GM19238 (cell line): ENCODE results near the gene EVC.

Source experiments
- DNase-seq: peaks from one replicate; pipeline ENCODE4 v3.0.0; 2011; ENCODE audit warnings: low spot score; ENCODE audit not compliant: insufficient read length

EVC gene

DNA sequence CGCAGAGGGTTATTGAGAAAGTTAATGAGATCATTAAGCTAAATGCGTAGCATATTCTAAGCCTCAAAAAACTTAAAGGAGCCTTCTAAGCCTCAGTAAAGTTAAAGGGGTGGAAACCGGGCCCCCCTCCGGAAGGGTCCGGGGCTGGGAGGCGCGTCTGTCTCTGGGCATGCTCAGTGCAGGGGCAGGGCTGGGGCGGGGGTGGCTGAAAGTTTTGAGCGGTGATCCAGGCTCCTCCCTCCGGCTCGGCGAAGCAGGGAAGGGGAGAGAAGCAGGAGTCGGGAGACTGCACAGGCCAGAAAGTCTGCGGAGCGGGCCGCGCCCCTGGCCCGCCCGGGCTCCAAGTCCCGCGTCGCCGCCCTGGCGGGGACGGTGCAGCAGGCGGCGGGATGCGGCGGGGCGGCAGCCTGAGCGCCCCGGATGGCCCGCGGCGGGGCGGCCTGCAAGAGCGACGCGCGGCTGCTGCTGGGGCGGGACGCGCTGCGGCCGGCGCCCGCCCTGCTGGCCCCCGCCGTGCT, at the start of gene EVC:
Gene EVC (plus strand): TSS at position 241 of the 518 bp plus-strand sequence. CDS start 180 bp downstream, at position 421.
- DNase-seq, result no peak

DNA sequence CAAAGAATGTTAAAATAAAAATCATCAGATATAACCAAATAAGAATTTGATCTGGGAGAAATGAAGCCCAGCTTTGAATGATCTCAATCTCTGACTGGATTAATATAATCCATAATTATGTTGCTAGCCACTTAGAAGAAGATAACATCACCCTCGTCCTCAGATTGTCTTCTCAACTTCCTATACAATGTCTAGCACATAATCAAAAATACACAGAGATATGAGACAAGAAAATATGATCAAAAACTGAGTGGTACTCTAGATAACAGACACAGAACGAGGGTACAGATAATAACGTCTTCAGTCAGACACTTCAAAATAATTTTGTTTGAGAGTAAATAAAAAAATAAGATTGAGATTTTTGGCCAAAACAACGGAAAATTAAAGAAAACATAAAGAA, 49.8 kb upstream of the EVC start:
- DNase-seq, result no peak

DNA sequence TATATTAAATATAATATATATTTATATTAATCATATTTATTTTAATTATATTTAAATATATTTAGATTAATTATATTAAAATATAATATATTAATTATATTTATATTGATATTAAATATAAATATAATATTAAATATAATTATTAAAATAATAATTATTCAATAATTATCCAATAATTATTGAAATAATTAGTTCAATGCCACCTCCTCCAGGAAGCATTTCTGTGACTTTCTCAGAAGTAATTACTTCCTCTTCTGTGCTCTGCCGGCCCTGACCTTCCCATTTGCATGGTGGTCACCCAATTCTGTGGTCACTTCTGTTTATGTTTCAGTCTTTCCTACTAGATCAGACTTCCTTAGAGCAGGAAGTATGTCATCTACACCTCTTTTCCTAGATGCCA, 48.4 kb upstream of the EVC start:
- no peak for DNase-seq

DNA sequence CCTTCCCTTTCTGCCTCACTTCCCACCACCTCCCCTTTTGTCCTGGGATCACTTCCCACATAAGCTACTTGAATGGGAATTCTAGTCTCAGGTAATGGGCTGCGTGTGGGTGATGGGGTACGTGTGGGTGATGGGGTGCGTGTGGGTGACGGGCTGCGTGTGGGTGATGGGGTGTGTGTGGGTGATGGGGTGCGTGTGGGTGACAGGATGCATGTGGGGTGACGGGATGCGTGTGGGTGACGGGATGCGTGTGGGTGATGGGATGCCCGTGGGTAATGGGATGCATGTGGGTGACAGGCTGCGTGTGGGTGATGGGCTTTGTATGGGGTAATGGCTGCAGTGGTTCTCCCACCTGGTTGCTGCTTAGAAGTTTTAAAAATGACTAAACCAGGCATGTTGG, 46.2 kb upstream of the EVC start:
- no peak for DNase-seq

DNA sequence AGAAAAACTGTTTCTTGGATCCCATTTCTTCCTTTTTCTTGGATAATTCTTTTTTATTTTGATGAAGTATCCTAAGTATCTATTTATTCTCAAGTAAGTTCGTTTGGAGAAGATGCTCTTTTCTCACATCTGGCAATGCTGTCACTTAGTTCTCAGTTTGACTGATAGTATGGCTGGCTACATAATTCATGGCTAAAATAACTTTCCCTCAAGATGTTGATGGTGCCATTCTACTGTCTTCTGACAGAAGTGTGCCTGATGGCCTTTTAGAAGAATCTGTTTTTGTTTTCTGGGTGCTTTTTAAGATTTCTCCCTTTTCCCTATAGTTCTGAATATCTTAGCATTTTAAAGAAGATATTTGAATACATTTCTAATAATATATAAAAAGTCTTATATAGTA, 44.3 kb upstream of the EVC start:
- no peak for DNase-seq

DNA sequence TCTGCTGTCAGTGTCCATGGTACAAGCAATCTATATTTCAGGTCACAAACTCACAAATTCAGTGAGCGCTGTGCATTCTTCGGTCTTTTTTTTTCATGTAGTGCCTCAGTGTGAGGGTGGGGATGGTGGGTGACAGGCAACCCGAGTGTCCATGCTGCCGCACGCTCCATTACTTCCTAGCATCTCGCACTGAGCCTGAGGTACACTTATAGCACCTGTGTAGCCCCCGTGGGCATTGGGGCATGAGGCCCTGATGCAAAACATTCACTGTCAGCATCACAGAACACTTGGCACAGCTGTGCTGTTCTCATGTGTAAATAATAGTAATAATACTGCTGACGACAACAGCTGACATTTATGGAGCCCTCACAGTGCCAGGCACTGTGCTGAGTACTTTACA, 34.2 kb upstream of the EVC start:
- no peak for DNase-seq

DNA sequence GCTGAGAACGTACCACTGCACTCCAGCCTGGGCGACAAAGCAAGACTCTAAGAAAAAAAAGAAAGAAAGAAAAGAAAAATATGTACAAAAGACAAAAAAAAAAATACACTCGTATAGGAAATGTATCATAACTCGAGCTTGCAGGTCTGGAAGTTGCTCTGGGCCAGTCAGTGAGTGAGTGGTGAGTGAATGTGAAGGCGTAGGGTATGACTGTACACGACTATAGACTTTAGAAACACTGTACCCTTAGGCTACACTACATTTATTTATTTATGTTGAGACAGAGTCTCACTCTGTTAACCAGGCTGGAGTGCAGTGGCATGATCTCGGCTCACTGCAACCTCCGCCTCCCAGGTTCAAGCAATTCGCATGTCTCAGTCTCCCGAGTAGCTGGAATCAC, 32.0 kb upstream of the EVC start:
- DNase-seq, result no peak

DNA sequence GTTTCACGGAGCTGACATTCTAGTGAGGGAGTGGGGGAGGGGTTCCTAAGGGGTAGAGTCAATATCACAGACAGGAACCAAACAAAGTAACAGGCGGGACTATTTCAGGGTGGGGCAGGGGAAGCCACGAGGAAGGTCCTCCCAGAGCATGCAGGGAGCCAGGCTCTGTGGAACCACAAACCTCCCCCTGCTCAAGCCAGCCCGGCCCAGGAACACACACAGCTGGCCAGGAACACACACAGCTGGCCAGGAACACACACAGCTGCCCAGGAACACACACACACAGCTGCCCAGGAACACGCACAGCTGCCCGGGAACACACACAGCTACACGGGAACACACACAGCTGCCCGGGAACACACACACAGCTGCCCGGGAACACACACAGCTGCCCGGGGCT, 27.4 kb upstream of the EVC start:
- no peak for DNase-seq

DNA sequence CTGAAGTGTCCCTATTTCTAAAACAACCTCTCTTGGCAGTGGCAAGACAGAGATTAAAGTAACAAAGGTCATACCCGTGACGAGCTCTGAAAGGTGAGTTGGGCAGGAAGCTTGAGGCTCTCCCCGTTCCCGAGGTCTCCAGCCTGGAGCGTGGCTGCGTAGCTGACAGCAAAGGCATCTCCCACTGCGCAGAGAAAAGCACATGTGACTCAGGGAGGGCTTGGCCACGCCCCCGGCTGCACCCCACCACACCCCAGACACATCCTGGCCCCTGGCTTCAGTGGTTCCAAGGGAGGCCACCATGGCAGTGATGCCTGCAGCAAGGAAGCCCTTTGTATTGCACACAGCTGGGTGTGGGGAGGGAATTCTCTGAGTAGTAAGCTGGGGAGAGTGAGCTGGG, 25.7 kb upstream of the EVC start:
- no peak for DNase-seq

DNA sequence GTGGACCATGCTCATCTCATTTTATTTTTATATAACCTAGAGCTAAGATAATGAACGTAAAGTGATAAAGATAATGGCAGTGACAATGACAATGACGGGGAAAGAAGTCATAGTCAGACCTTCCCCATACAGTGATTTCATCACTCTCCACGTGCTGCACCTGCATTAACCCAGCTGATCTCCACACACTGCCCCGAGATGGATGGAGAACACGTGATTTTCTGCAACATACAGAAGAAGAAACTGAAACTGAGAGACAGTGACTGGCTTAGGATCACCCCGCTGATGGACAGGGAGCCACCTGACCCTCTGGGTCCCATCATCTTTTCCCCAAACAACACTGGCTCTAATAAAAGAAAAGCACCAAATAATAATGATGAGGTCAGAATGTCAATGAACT, 24.7 kb upstream of the EVC start:
- DNase-seq, result no peak

DNA sequence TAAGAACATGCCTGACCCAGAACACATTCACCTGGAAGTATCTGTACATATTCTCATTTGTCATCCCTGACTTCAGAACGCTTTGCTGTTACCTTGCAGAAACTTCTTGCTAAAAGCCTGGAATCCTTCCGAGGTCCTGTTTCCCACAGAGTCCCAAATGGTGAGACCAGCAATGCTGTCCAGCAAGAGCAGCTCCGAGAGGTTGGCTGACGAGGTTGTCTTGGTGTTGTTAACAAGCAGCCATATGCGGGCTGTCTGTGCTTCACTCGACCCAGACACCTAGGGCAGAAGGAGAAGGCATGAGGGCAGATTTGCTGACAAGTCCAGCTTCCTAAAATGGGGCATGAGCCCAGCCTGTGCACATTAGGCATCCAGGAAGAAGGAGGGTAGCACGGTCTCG, 21.9 kb upstream of the EVC start:
- no peak for DNase-seq

DNA sequence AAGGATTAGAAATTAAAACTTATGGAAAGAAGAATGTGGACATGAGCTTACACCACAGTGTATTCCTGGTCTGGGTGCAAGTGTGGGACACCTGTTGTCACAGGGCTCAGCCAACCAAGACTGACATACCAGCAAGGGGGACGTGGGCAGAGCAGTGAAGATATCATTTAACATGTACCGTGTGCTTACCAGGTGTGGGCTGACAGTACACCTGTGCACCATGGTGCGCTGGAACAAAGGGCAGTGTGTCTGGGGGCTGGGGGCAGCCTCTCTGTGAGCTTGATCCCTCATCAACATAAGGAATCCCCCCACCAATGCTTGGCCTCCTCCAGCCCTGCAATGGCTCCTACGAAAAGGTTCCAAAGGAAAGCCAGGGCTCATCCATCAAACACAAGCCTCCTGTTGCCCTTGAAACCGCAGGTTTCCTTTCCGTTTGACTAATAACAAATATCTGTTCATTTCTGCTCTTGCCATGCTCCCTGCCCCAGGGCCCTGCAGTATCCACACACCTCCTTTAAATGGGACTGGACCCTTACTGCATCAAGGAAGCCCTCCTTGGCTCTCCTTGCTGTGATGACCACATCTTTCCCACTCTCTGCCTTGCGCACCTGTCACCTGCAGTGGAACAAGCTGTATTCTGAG, 19.4 kb upstream of the EVC start:
- no peak for DNase-seq

DNA sequence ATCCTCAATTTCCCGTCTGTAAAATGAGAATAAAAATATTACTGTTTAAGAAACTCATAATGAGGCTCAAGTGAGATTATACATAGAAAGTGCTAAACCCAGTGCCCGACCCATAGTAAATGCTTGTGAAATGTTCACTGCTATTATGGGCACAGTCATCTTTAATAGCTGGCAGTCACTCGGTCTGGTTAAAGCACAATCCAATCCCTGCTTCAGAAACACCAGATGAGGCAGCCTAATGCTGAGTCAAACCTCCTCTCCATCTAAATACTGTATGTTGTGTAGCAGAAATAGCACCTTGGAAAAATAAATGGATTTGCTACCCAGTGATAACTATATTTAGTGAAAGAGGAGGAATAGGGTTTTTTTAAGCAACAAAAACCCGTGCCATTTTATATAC, 17.1 kb upstream of the EVC start:
- DNase-seq, result no peak

DNA sequence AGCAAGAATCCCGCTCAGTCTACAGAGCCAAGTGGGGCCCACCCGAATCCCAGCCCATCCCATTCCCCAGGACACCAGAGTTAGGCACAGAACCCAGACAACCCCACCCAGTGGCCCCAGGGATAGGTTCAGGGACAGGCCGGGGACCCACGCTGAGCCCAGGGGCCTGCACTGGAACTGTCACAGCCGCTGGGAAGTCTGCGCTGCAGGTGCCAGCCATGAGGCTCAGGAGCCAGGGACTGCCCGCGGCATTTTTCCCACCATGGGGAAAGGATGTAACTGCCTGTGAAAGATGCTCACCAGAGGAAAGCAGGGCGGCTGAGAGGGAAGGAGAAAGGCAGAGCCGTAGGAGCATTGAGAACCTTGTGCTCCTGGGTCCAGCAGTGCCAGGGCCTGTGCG, 14.7 kb upstream of the EVC start:
- DNase-seq, result no peak

DNA sequence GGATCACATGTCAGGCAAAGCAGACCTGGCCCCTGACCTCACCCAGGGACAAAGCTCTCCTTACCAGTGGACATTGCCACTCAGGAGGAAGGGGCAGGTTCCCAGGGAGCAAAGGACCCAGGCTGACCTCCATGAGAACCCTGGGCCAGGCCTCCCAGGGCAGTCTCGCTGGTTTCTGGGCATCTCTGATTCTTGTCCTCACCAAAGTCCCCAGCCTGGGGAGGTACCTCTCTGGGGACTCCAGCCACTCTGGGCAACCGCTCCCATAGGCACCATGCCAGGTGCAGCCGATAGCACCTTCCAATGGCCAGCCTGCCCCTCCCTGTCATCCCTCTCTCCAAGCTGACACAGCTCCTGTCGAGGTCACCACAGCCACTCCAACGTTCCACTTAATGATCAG, 10.5 kb upstream of the EVC start:
- DNase-seq, result no peak

DNA sequence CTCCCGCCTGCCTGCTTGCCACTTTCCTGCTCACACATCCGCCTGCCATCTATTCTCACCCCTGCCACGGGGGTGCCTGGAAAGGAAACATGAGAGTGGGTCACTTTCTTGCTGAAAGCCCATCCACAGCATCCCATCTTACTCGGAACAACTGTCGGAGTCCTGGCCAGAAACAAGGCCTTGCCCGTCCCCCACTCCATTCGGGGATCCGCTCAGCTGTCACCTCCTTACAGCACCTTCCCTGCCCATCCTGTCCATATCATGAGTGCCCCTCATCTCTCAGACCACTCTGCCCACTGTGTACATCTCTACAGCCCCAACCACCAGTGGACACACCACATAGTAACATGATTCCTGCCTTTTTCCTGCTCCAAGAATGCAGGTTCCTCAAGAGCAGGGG, 9.0 kb upstream of the EVC start:
- no peak for DNase-seq

DNA sequence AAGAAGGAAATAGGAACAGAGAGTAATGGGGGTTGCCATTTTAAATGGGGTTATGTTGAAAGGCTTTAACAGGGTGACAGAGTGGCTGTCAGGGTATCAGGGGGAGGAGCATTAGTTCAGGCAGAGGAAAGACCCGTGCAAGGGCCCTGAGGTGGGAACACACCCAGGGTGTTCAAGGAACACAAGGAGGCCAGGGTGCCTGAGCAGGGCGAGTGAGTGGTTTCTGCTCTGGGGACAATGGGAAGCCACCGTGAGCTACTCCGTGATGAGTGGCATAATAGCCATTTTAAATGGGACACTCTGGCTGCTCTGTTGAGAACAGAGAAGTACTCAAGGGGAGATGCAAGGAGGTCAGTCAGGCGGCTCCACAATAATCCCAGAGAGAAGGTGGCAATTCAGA, 7.2 kb upstream of the EVC start:
- DNase-seq, result no peak

DNA sequence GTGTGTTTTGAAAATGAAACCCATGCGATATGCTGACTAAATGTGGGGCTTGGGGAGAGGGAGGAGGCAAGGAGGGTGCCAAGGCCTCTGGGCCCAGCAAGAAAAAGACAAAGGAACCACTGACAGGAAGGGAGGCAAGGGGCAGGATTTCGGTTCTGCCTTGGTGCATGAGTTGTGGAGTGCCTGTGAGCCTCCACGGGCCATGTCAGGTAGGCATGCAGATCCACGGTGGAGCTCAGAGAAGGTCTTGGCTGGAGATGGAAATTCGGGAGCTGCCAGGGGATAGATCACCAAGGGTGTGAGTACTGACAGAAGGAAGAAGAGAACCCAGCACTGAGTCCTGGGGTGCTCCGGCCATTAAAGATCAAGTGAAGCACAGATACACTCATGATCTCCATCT, 6.7 kb upstream of the EVC start:
- DNase-seq, result no peak

DNA sequence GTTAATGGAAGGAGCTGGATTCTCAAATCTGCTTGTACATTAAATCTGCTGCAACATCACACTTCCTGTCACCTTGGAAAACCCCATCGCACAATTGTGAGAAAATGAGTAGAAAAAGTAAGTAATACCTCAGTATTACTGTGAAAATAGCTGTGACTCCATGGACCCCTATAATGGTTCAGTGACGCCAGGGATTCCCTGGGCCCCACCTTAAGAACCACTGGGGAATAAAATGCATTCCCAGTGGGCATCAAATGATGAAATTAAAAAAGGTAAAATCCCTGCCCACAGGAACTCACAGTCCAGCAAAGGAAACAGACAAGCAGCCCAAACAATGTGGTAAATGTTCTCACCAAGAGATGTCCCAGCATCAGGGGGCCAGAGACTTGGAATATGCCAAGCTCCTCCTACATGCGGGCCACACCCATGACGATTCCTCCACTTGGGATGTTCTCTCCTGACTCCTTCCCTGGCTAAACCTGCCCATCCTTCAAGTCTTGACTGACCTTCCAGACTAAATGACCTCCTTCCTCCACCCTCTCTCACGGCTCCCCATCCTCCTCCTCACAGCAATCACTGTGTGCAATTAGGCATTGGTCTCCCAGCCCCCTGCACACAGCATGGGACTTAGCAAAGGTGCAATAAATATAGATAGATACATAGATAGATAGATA, 5.2 kb upstream of the EVC start:
- DNase-seq, result no peak

DNA sequence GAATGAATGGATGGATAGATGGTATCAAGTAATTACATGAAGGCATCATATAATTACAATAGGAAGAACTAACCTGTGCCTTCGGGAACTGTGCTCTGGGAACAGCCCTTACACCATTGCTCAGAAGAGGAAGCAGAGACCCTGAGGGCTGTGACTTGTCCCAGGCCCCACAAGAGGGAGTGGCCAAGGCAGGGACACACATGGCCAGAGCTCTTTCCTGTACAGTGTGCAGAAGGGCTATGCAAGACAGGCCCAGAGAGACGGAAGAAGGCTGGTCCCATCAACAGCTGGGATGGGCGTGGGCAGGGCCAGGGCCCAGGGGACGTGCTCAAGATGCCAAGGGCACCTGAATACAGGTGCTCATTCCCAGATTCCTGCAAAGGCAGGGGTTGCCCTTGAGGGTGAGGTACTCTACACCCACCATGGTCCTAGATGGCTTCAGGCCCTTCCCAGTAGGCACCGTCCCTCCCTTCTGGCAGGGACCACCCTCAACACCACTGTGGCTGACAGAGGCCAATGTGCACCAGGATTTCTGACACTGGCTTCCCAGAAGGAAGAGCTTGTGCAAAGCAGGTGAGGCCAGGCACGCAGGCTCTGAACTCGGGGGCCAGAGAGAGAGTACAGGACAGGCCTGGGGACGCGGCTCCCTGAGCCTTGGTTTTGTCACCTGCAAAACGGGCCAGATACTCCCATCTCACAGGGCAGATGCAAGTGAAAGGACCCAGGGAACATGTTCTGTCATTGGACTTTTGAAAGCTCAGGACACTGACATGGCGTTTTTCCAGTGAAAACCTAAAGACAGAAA, 4.3 kb upstream of the EVC start:
- no peak for DNase-seq

DNA sequence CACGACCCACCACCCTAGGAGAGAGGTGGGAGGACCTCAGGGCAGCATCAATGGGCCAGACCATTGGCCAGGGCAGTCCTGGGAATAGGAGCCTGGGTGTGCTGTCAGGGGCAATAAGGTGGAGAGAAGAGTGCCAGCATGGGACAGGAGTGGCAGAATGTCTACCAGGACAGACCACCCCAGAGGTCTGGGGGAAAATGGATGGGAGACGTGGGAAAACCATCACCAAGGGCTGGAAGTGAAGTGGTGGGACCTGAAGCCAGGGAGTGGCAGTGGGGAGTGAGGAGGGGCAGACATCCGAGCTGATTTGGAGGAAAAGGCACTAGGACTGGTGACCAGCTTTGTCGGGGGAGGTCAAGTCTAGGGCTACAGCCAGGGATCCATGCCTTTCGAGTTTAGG, 3.6 kb upstream of the EVC start:
- no peak for DNase-seq

DNA sequence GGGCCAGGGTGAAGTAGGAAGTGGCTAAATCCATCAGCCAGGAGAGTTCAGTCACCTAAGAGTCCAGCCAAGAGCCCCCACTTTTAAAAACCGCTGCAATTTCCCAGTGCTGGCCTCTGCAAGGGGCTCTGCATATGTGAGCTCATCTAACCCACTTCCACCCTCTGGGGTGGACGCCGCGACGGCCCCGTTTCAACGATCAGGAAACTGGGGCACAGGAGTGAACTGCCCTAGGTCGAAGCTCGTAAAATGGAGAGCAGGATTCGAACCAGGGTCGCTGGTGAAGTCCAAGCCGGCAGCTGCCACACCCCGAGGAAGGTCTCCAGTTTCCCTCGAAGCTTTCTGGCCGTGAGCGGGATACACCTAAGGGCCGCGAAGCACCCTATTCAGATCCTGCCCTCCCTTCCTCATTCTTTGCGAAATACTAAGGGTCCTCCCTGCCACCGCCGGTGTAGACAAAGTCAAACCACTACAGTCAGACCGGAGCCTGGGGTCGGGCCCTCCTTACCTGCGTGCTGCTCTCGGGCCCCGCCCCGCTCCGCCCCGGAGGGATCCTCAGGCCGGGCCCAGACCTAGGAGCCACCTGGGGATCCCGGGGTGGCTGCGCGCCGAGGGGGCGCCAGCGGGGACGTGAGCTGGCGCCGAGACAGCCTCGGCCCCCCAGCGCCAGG, 3.1 kb upstream of the EVC start:
- DNase-seq, result no peak
